Measurements from ENCODE around the gene FCSK.
"Not testable (repeated sequence)": the region's sequence is repeated elsewhere in the genome, so short reads cannot be mapped to it uniquely, and the experiment has no call there.

FCSK gene

GRCh38 chr16:70454222-70455034 lies at the start of gene FCSK:
Gene FCSK (plus strand): TSS chr16:70454595. CDS start chr16:70463191, 8,596 bp downstream.
- peak; percentile 80 for DNase-seq (ENCODE audit: insufficient read length, low spot score)
- 0 out of 2 replicates have a peak, but pooled peaks have one; percentile 41 for TF ChIP-seq POLR2A (IDR thresholded peaks at IDR 0.05; ENCODE audit: low read depth, low read length)
- no peak for FAIRE-seq

- not testable (repeated sequence) for DNase-seq (ENCODE audit: insufficient read length, low spot score); FAIRE-seq
Observed at GRCh38 chr16:70406104-70406503, 48.3 kb upstream of the FCSK start.

DNA sequence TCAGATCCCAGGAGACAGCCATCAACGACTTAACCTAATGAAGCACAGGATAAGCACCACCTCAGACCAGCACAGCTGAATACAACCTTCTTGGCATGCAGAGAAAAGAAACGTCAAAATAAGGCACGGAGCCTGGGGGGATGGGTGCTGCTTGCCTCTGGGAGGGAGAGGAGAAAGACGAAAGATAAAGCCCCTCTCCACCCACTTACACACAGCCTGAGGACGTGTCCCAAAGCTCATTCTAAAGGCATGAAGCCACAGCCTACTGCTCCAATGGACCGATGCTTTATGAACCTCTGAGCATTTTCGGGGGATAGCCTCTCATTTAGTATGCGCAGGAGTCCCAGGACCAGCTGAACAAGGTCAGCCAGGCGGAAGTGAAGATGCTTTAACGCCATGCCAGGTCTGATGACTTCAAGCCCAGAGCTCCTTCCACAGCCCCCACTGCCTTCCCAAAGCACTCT lies 46.6 kb upstream of the FCSK start:
- TF ChIP-seq POLR2A (IDR thresholded peaks at IDR 0.05; ENCODE audit: low read depth, low read length) = no peak
- FAIRE-seq = no peak
- no peak for DNase-seq (ENCODE audit: insufficient read length, low spot score)

DNA sequence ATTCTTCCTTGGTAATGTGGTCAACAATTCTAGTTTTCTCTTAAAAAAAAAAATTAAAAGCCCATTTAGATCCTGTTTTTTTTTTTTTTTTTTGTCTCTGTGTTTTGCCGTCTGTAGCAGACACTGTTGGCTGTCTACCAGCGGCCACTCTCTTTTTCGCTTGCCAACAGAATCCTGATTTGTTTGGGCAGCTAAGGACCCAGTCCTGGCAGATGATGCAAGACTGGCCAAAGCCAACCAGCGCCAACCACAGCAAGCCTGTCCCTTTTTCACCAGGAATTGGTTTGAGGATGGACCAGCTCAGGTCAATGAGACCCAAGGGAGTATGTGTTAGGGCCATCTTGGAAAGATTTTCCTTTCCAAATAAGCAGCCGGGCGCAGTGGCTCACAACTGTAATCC lies 43.7 kb upstream of the FCSK start:
- FAIRE-seq = no peak
- TF ChIP-seq POLR2A (IDR thresholded peaks at IDR 0.05; ENCODE audit: low read depth, low read length) = no peak
- no peak for DNase-seq (ENCODE audit: insufficient read length, low spot score)

DNA sequence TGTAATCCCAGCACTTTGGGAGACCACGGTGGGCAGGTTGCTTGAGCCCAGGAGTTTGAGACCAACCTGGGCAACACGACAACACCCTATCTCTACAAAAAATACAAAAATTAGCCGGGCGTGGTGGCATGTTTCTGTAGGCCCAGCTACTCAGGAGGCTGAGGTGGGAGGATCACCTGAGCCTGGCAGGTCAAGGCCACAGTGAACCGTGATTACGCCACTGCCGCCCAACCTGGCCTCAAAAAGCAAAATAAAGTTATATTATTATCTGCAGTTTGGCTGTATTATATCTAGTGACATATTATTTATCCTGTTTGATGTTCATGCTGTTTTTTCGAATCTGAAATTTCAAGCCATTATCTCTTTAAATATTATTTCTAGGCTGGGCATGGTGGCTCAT lies 42.0 kb upstream of the FCSK start:
- no peak for TF ChIP-seq POLR2A (IDR thresholded peaks at IDR 0.05; ENCODE audit: low read depth, low read length)
- DNase-seq (ENCODE audit: insufficient read length, low spot score) (no peak), FAIRE-seq (no peak)

DNA sequence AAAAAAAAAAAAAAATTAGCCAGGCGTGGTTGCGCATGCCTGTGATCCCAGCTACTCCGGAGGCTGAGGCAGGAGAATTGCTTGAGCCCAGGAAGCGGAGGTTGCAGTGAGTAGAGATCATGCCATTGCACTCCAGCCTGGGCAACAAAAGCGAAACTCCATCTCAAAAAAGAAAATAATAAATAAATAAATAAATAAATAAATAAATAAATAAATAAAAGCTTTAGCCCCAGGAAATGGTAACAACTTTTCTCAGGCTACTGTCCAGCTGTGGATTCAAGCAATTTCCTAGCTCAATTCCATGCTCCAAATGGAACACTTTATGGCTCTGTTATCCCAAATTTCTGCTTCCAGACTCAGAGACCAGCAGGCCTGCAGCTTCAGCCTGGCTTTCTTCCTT lies 40.8 kb upstream of the FCSK start:
- not testable (repeated sequence) for DNase-seq (ENCODE audit: insufficient read length, low spot score); FAIRE-seq

DNA sequence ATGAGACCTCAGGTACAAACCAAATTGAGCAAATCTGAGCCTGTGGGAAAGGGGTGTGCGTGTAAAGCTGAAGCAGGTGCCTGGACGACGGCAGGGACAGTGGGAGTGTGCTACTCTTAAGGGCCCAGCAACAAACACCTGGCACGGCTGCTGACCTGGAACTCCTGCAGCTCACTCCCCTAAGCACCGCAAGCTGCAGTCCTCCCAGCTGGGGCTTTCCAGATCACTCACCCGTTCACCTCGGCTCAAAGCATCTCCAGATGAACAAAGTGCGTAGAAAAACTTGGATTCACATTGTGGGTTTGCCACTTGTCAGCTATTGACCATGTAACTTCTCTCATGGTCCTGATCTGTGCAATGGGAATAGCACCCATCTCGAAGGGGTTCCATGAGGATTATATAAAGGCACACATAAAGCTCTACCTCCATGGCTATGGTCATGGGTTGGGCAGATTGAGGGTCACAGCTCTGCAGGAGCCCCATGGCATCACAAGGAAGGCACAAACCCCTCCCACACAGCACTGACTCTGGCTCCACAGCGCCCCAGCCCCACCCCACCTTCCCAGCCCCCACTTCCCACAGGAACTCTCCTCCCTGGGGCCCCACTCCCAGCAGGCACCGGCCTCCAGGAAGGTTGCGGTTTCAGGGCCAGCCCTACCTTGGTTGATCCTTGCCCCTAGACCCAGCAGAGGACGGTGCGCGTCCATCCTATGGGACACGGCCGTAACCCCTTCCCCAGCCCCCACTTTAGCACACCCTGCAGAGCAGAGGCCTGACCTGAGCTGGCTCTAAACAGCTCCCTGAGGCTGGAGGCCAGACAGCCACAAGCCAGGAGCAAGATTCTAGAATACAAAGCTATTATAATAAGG lies 37.4 kb upstream of the FCSK start:
- no peak for TF ChIP-seq POLR2A (IDR thresholded peaks at IDR 0.05; ENCODE audit: low read depth, low read length)
- FAIRE-seq (no peak), DNase-seq (ENCODE audit: insufficient read length, low spot score) (no peak)

GRCh38 chr16:70417661-70418060 lies 36.7 kb upstream of the FCSK start:
- DNase-seq (ENCODE audit: insufficient read length, low spot score) (no peak), FAIRE-seq (no peak)
- no peak for TF ChIP-seq POLR2A (IDR thresholded peaks at IDR 0.05; ENCODE audit: low read depth, low read length)

GRCh38 chr16:70418274-70418992 lies 36.0 kb upstream of the FCSK start:
- TF ChIP-seq POLR2A (IDR thresholded peaks at IDR 0.05; ENCODE audit: low read depth, low read length) = no peak
- FAIRE-seq (no peak), DNase-seq (ENCODE audit: insufficient read length, low spot score) (no peak)

DNA sequence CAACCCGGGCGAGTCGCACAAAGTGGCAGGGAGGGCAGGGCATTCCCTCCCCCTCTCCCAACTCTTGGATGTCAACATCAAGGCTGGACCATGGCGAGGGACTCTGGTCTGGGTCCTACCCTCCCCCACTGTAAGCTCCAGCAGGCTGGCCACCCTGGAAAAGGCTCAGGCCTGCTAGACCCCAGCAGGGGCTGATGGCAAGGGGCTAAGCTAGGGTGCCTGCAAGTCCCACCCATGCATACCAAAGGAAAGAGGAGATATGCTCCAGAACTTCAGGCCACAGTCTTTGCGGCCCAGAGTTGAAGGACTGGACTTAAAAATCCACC lies 35.4 kb upstream of the FCSK start:
- TF ChIP-seq POLR2A (IDR thresholded peaks at IDR 0.05; ENCODE audit: low read depth, low read length) = no peak
- DNase-seq (ENCODE audit: insufficient read length, low spot score) = no peak
- FAIRE-seq = no peak

GRCh38 chr16:70419384-70420327 lies 34.7 kb upstream of the FCSK start:
- no peak for DNase-seq (ENCODE audit: insufficient read length, low spot score)
- FAIRE-seq = no peak
- TF ChIP-seq POLR2A (IDR thresholded peaks at IDR 0.05; ENCODE audit: low read depth, low read length) = no peak

DNA sequence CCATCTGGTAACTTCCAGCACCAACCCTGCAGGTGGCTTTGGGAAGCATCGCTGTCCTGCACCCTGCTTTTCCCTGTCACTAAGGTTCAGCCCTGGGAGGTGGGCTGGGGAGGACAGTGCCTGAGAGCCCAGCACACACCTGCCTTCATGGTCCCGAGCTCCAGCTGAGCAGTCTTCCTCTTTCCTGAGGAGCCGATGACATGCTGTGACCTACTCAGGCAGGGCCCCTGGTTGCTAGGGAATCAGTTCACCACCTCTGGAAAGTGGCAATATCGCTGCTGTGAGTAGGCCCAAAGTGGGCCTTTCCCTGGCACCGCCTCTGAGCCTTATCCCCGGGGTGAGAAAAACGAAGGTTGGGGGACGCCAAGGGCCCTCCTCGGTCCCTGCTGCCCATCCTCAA lies 33.4 kb upstream of the FCSK start:
- DNase-seq (ENCODE audit: insufficient read length, low spot score) (no peak), FAIRE-seq (no peak)
- no peak for TF ChIP-seq POLR2A (IDR thresholded peaks at IDR 0.05; ENCODE audit: low read depth, low read length)

All from H54 (cell line).